ENCODE data around the gene C1orf21. TPM values are rescaled to one million over a fixed set of nuclear protein-coding genes. Genes with fewer than 3 reads are reported as not detected.

The C1orf21 gene
- total and polyA plus RNA-seq, 3 experiments from 2014 or later: 6.8 to 23.4 (median 8.2) TPM

DNA sequence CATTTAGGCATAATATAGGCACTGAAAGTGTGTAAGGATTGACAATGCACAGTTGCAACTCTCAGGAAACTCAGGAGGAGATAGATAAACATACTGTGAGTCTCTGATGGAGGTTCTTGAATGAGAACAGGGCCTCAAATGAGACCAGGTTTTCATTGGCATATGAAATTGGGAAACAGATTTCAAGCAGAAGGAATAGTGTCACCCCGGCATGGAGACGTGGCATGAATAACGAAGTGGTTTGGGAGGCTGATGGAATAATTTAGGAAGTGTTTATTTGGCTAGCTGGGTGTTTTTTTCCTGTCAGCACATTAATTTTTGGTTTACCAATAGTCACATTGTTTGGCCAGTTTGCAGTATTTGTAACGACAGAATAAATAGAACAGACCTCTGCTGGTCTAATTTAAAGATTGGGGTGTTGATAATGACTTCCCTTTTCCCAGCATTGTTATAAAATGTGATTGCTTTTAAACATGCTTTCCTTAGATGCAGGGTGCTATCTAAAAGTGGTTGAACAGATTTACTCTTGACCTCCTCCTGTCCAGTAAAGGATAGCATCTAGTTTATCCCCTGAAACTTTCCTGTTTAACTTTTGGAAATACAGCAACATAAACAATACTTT, 132.0 kb downstream of the C1orf21 start:
- Histone ChIP-seq H3K36me3 (ENCODE audit: insufficient read depth, low read length) (no peaks in the 10 kb centered on the region), H3K9me3 (ENCODE audit: low read length) (no peaks in the 10 kb centered on the region), H3K4me3 (ENCODE audit: low read length) (no peak overlapping the region), H3K27me3 (ENCODE audit: insufficient read depth, low read length, poor library complexity, severe bottlenecking) (no peaks in the 10 kb centered on the region), H3K4me1 (ENCODE audit: insufficient read depth, low read length) (no peaks in the 10 kb centered on the region), H3K27ac (ENCODE audit: low read depth, low read length) (no peak overlapping the region)
- H3K27me3 Mint-ChIP-seq: peaks cover 0 to 2% of the 10 kb centered on the region in 2 donors
- ChIA-PET CTCF (no interaction called here), POLR2A (no interaction called here)
- H3K4me3 Mint-ChIP-seq: no peak overlapping the region
- peak overlapping the region in 1 of 8 donors; percentile 56 for H3K27ac Mint-ChIP-seq
- H3K9me3 Mint-ChIP-seq: no peaks in the 10 kb centered on the region
- no peak for DNase-seq
- H3K4me1 Mint-ChIP-seq: no peaks in the 10 kb centered on the region
- H3K36me3 Mint-ChIP-seq: no peaks in the 10 kb centered on the region

- no peaks in the 10 kb centered on the region for H3K27me3 ChIP-seq (ENCODE audit: insufficient read depth, low read length, poor library complexity, severe bottlenecking)
- H3K9me3 ChIP-seq (ENCODE audit: low read length): no peaks in the 10 kb centered on the region
- ChIA-PET CTCF (no interaction called here), POLR2A (no interaction called here)
- H3K27ac ChIP-seq (ENCODE audit: low read depth, low read length): no peak overlapping the region
- H3K36me3 ChIP-seq (ENCODE audit: insufficient read depth, low read length): no peaks in the 10 kb centered on the region
- H3K4me3 ChIP-seq (ENCODE audit: low read length): no peak overlapping the region
- H3K4me1 Mint-ChIP-seq: no peaks in the 10 kb centered on the region
- no peaks in the 10 kb centered on the region for H3K4me1 ChIP-seq (ENCODE audit: insufficient read depth, low read length)
- H3K4me3 Mint-ChIP-seq: no peak overlapping the region
- no peaks in the 10 kb centered on the region for H3K9me3 Mint-ChIP-seq
- H3K27ac Mint-ChIP-seq: no peak overlapping the region
- no peak for DNase-seq
- H3K27me3 Mint-ChIP-seq: peaks cover 0 to 2% of the 10 kb centered on the region in 2 donors
- no peaks in the 10 kb centered on the region for H3K36me3 Mint-ChIP-seq
Measured at GRCh38 chr1:184520336-184520735, 133.5 kb downstream of the C1orf21 start.

GRCh38 chr1:184524248-184524647, 137.4 kb downstream of the C1orf21 start:
- Mint-ChIP-seq H3K4me1 (no peaks in the 10 kb centered on the region), H3K36me3 (no peaks in the 10 kb centered on the region), H3K27ac (no peak overlapping the region), H3K27me3 (no peaks in the 10 kb centered on the region), H3K9me3 (no peaks in the 10 kb centered on the region), H3K4me3 (no peak overlapping the region)
- no peaks in the 10 kb centered on the region for H3K9me3 ChIP-seq (ENCODE audit: low read length)
- CTCF ChIA-PET: no interaction called here
- H3K27ac ChIP-seq (ENCODE audit: low read depth, low read length): no peak overlapping the region
- no peaks in the 10 kb centered on the region for H3K36me3 ChIP-seq (ENCODE audit: insufficient read depth, low read length)
- H3K27me3 ChIP-seq (ENCODE audit: insufficient read depth, low read length, poor library complexity, severe bottlenecking): no peaks in the 10 kb centered on the region
- POLR2A ChIA-PET: no interaction called here
- no peak overlapping the region for H3K4me3 ChIP-seq (ENCODE audit: low read length)
- no peaks in the 10 kb centered on the region for H3K4me1 ChIP-seq (ENCODE audit: insufficient read depth, low read length)
- DNase-seq: no peak

- no peak for DNase-seq
- Histone ChIP-seq H3K27me3 (ENCODE audit: insufficient read depth, low read length, poor library complexity, severe bottlenecking) (no peaks in the 10 kb centered on the region), H3K4me1 (ENCODE audit: insufficient read depth, low read length) (no peaks in the 10 kb centered on the region), H3K9me3 (ENCODE audit: low read length) (no peaks in the 10 kb centered on the region), H3K27ac (ENCODE audit: low read depth, low read length) (no peak overlapping the region), H3K36me3 (ENCODE audit: insufficient read depth, low read length) (no peaks in the 10 kb centered on the region), H3K4me3 (ENCODE audit: low read length) (no peak overlapping the region)
- H3K9me3 Mint-ChIP-seq: peaks cover 0 to 3% (median 0%) of the 10 kb centered on the region in 5 donors
- CTCF ChIA-PET: no interaction called here
- POLR2A ChIA-PET: no interaction called here
- H3K27me3 Mint-ChIP-seq: peaks cover 2 to 4% of the 10 kb centered on the region in 2 donors
- H3K4me3 Mint-ChIP-seq: no peak overlapping the region
- H3K36me3 Mint-ChIP-seq: peaks cover 0 to 4% (median 2%) of the 10 kb centered on the region in 3 donors
- H3K4me1 Mint-ChIP-seq: peaks cover 0 to 4% (median 3%) of the 10 kb centered on the region in 3 donors
- H3K27ac Mint-ChIP-seq: no peak overlapping the region
Measured at GRCh38 chr1:184527402-184527801, 140.6 kb downstream of the C1orf21 start.

DNA sequence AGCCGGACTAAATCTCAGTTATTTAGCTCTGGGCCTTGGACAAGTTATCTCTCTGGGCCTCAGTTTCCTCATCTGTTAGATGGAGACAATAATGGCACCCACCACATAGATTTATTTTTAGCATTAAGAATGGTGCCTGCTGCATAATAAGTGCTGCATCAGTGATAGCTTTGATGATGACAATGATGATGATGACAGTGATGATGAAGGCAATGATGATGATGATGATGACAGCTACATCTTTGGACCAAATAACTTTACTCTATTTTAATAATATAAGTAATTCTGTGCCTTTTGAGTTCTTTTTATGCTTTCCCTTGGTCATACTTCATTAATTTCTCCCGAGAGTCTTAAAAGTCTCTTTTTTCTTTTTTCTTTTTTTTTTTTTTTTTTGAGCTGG, 143.4 kb downstream of the C1orf21 start:
- Histone ChIP-seq H3K4me3 (ENCODE audit: low read length) (no peak overlapping the region), H3K4me1 (ENCODE audit: insufficient read depth, low read length) (no peaks in the 10 kb centered on the region), H3K36me3 (ENCODE audit: insufficient read depth, low read length) (no peaks in the 10 kb centered on the region), H3K9me3 (ENCODE audit: low read length) (no peaks in the 10 kb centered on the region), H3K27me3 (ENCODE audit: insufficient read depth, low read length, poor library complexity, severe bottlenecking) (no peaks in the 10 kb centered on the region), H3K27ac (ENCODE audit: low read depth, low read length) (no peak overlapping the region)
- Mint-ChIP-seq H3K4me1 (peaks cover 0 to 4% (median 3%) of the 10 kb centered on the region in 3 donors), H3K27ac (no peak overlapping the region), H3K27me3 (peaks cover 5 to 12% of the 10 kb centered on the region in 2 donors), H3K9me3 (peaks cover 0 to 5% (median 2%) of the 10 kb centered on the region in 5 donors), H3K36me3 (peaks cover 2 to 18% (median 4%) of the 10 kb centered on the region in 3 donors), H3K4me3 (no peak overlapping the region)
- no peak for DNase-seq
- ChIA-PET CTCF (no interaction called here), POLR2A (no interaction called here)

- no peak overlapping the region for H3K4me3 Mint-ChIP-seq
- H3K36me3 Mint-ChIP-seq: peaks cover 2 to 24% (median 4%) of the 10 kb centered on the region in 3 donors
- POLR2A ChIA-PET: no interaction called here
Measured at GRCh38 chr1:184531296-184531695, 144.5 kb downstream of the C1orf21 start.

DNA sequence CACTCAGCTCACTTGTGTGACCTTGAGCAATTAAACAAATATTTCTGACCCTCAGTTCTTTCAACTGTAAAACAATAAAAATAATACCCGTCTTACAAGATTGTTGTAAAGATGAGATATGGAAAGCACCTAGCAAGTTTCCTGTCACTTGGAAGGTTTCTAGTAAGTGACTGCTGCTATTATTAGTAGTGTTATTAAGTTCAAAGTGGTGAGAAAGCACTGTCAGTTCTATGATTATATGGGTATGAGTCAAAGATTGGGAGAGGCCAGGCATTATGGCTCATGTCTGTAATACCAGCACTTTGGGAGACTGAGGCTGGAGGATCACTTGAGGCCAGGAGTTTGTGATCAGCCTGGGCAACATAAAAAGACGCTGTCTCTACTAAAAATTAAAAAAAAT, 145.4 kb downstream of the C1orf21 start:
- Histone ChIP-seq H3K4me3 (ENCODE audit: low read length) (no peak overlapping the region), H3K9me3 (ENCODE audit: low read length) (no peaks in the 10 kb centered on the region), H3K36me3 (ENCODE audit: insufficient read depth, low read length) (no peaks in the 10 kb centered on the region), H3K27ac (ENCODE audit: low read depth, low read length) (no peak overlapping the region), H3K4me1 (ENCODE audit: insufficient read depth, low read length) (no peaks in the 10 kb centered on the region), H3K27me3 (ENCODE audit: insufficient read depth, low read length, poor library complexity, severe bottlenecking) (no peaks in the 10 kb centered on the region)
- peaks cover 6 to 12% of the 10 kb centered on the region in 2 donors for H3K27me3 Mint-ChIP-seq
- peaks cover 0 to 4% (median 3%) of the 10 kb centered on the region in 3 donors for H3K4me1 Mint-ChIP-seq
- H3K4me3 Mint-ChIP-seq: no peak overlapping the region
- ChIA-PET CTCF (no interaction called here), POLR2A (no interaction called here)
- no peak for DNase-seq
- H3K9me3 Mint-ChIP-seq: peaks cover 0 to 11% (median 6%) of the 10 kb centered on the region in 5 donors
- peaks cover 2 to 28% (median 5%) of the 10 kb centered on the region in 3 donors for H3K36me3 Mint-ChIP-seq
- no peak overlapping the region for H3K27ac Mint-ChIP-seq

More at GRCh38 chr1:184531296-184531695, 144.5 kb downstream of the C1orf21 start:
- Histone ChIP-seq H3K27ac (ENCODE audit: low read depth, low read length) (no peak overlapping the region), H3K36me3 (ENCODE audit: insufficient read depth, low read length) (no peaks in the 10 kb centered on the region), H3K27me3 (ENCODE audit: insufficient read depth, low read length, poor library complexity, severe bottlenecking) (no peaks in the 10 kb centered on the region), H3K4me3 (ENCODE audit: low read length) (no peak overlapping the region), H3K9me3 (ENCODE audit: low read length) (no peaks in the 10 kb centered on the region), H3K4me1 (ENCODE audit: insufficient read depth, low read length) (no peaks in the 10 kb centered on the region)
- no peak for DNase-seq
- Mint-ChIP-seq H3K4me1 (peaks cover 0 to 4% (median 3%) of the 10 kb centered on the region in 3 donors), H3K27me3 (peaks cover 5 to 12% of the 10 kb centered on the region in 2 donors), H3K27ac (no peak overlapping the region), H3K9me3 (peaks cover 0 to 9% (median 3%) of the 10 kb centered on the region in 5 donors)
- CTCF ChIA-PET: no interaction called here

- CTCF ChIA-PET: no interaction called here
- H3K36me3 Mint-ChIP-seq: peaks cover 2 to 34% (median 5%) of the 10 kb centered on the region in 3 donors
- Histone ChIP-seq H3K4me3 (ENCODE audit: low read length) (no peak overlapping the region), H3K27me3 (ENCODE audit: insufficient read depth, low read length, poor library complexity, severe bottlenecking) (no peaks in the 10 kb centered on the region), H3K4me1 (ENCODE audit: insufficient read depth, low read length) (no peaks in the 10 kb centered on the region), H3K36me3 (ENCODE audit: insufficient read depth, low read length) (no peaks in the 10 kb centered on the region), H3K9me3 (ENCODE audit: low read length) (no peaks in the 10 kb centered on the region), H3K27ac (ENCODE audit: low read depth, low read length) (no peak overlapping the region)
- H3K9me3 Mint-ChIP-seq: peaks cover 0 to 12% (median 6%) of the 10 kb centered on the region in 5 donors
- H3K27ac Mint-ChIP-seq: no peak overlapping the region
- H3K27me3 Mint-ChIP-seq: peaks cover 6 to 12% of the 10 kb centered on the region in 2 donors
- H3K4me1 Mint-ChIP-seq: peaks cover 0 to 4% (median 3%) of the 10 kb centered on the region in 3 donors
- POLR2A ChIA-PET: no interaction called here
- H3K4me3 Mint-ChIP-seq: no peak overlapping the region
- DNase-seq: no peak
Measured at GRCh38 chr1:184533049-184533448, 146.2 kb downstream of the C1orf21 start.
